ENCODE results near the gene TUBA4A. TPM values are rescaled to one million over a fixed set of nuclear protein-coding genes. Genes with fewer than 3 reads are reported as not detected.
"Not testable (repeated sequence)": the region's sequence is repeated elsewhere in the genome, so short reads cannot be mapped to it uniquely, and the experiment has no call there.

TUBA4A gene
- total and polyA plus RNA-seq, 2 of the 4 experiments (the other 2 are of a cell fraction), result 21.9 to 35.6 TPM

GRCh38 chr2:219258942-219259341 lies 5.2 kb upstream of the TUBA4A start:
- H2BK120ac ChIP-seq (ENCODE audit: low read depth, low read length); H3K4me1 ChIP-seq (ENCODE audit: control insufficient read depth, insufficient read depth, low read length); H3K27ac ChIP-seq (ENCODE audit: insufficient read depth, low read length); H2AK5ac ChIP-seq (ENCODE audit: low read depth, low read length); H3K9ac ChIP-seq (ENCODE audit: low read depth, low read length); H3K9me1 ChIP-seq (ENCODE audit: insufficient read depth, low read length); H4K20me1 ChIP-seq (ENCODE audit: insufficient read depth, low read length); H4K91ac ChIP-seq (ENCODE audit: insufficient read depth, low read depth, low read length); ATAC-seq (ENCODE audit: low read depth); H2BK20ac ChIP-seq (ENCODE audit: low read depth, low read length); H2AK9ac ChIP-seq (replicated peaks; ENCODE audit: low read depth, low read length, poor library complexity); H3K23ac ChIP-seq (ENCODE audit: low read depth, low read length); H3K4ac ChIP-seq (ENCODE audit: low read depth, low read length); H3K4me2 ChIP-seq (ENCODE audit: low read depth, low read length); intact Hi-C loops (cut with micrococcal nuclease); dilution Hi-C loops (cut with HindIII; ENCODE audit: low sequenced_read_pairs, unreplicated experiment); H3K9me3 ChIP-seq (ENCODE audit: control insufficient read depth, insufficient read depth, low read length); BruUV-seq (replicated peaks); H3K4me3 ChIP-seq (ENCODE audit: insufficient read depth, low read depth, low read length); H3K18ac ChIP-seq (ENCODE audit: low read depth, low read length); H3K79me1 ChIP-seq (ENCODE audit: low read depth in 1 of 2, low read length in 2 of 2); H4K5ac ChIP-seq (ENCODE audit: low read depth, low read length); H3K56ac ChIP-seq (ENCODE audit: extremely low read depth, insufficient read depth, low read length); H2BK15ac ChIP-seq (ENCODE audit: low read depth, low read length); DNase-seq; H2BK5ac ChIP-seq (ENCODE audit: low read depth, low read length, poor library complexity, severe bottlenecking); H3K14ac ChIP-seq (replicated peaks; ENCODE audit: low read depth, low read length); H2AFZ ChIP-seq (replicated peaks; ENCODE audit: low read length, poor library complexity); POLR2A ChIA-PET (ENCODE audit: unreplicated experiment); in situ Hi-C loops (cut with MboI; ENCODE audit: low sequenced_read_pairs); H3K36me3 ChIP-seq (ENCODE audit: control insufficient read depth, insufficient read depth, low read length); H4K8ac ChIP-seq (ENCODE audit: low read depth in 2 of 2, low read length in 2 of 2): not testable (repeated sequence)
- CTCF ChIA-PET, result interaction anchor here (0.8 kb wide), 1 partner anchor 36 kb away, joined by 3 read pairs; no protein-coding TSS in a partner anchor
- H3K27me3 ChIP-seq (ENCODE audit: control insufficient read depth, insufficient read depth, low read length), result peaks cover 35% of the 10 kb centered on the region
- whole genome bisulfite sequencing, 2 experiments (ENCODE audit: extremely low coverage in 2 of 2, insufficient read length in 1 of 2), result no CpG with 5 or more reads among the region's 10 CpGs

Measured in IMR-90 (cell line).